HCT116 (cell line): ENCODE data around the gene LPAR6. TPM values are rescaled to one million over a fixed set of nuclear protein-coding genes. Genes with fewer than 3 reads are reported as not detected.
"Not testable (repeated sequence)": the region's sequence is repeated elsewhere in the genome, so short reads cannot be mapped to it uniquely, and the experiment has no call there.

Experiments
- ATAC-seq: fragments of 200-7000 bp; cut with Tn5 transposase; 2 replicates; pipeline ENCODE4 v1.9.1; 2020; ENCODE audit warnings: mild to moderate bottlenecking, moderate library complexity
- BruUV-seq: library from RNA; stranded (reverse); fragments of 400-500 nt; replicated peaks from 2 replicates; lab custom pipeline; 2021; lab: Mats Ljungman, UMichigan
- CTCF ChIA-PET: fragments of 300-600 bp; sonication (Branson Sonifier 250); formaldehyde crosslinking; loops from one replicate; lab custom pipeline; 2021; ENCODE audit warnings: antibody characterized with exemption; lab: Charles Lee
- POLR2A ChIA-PET: fragments of 300-600, 350-600 bp; sonication (Branson Sonifier 250); formaldehyde crosslinking; loops from one replicate; lab custom pipeline; 2021; ENCODE audit warnings: antibody characterized with exemption; lab: Charles Lee
- RAD21 ChIA-PET, 2 experiments: fragments of 300-600 bp; sonication (Branson Sonifier 250); formaldehyde crosslinking; loops; one replicate each; lab custom pipeline; 2023; ENCODE audit warnings: low total read pairs in 2 of 2; ENCODE audit not compliant: uncharacterized antibody in 2 of 2, unreplicated experiment in 2 of 2, low non-redundant PET in 1 of 2; lab: Charles Lee
- DNase-seq: peaks from one replicate; pipeline ENCODE4 v3.0.0-alpha.2; 2010; ENCODE audit warnings: low read depth, low spot score
- H2AFZ ChIP-seq: fragments of 200-600 bp; shearing (Covaris generic), sonication (generic); 2 replicates; pipeline ENCODE4 v1.6.1; 2017; ENCODE audit warnings: low read depth, mixed run types, mixed read lengths, antibody characterized with exemption, low read length; ENCODE audit not compliant: poor library complexity, severe bottlenecking
- H3K27ac ChIP-seq: 2 replicates; pipeline ENCODE4 v1.5.1; 2012; ENCODE audit warnings: low read depth, low read length
- H3K27me3 ChIP-seq: fragments of 200-600 bp; sonication (generic); 2 replicates; pipeline ENCODE4 v1.6.1; 2016; ENCODE audit warnings: mixed run types, low read length, mixed read lengths; ENCODE audit not compliant: insufficient read depth
- H3K36me3 ChIP-seq, 2 experiments: fragments of 200-500 bp in 1 of 2; fragments of 200-600 bp in 1 of 2; sonication (Bioruptor generic) in 1 of 2; sonication (generic) in 1 of 2; 2 replicates each; pipeline versions ENCODE4 v1.5.1 to v1.6.1; 2014 to 2016; ENCODE audit warnings: low read length in 2 of 2, inconsistent platforms in 1 of 2, mixed read lengths in 1 of 2, mixed run types in 1 of 2; ENCODE audit not compliant: insufficient read depth in 2 of 2, control insufficient read depth in 1 of 2
- H3K4me1 ChIP-seq, 2 experiments: fragments of 200-600 bp in 1 of 2; sonication (generic) in 1 of 2; 2 replicates each; pipeline versions ENCODE4 v1.5.1 to v1.6.1; 2012 to 2017; ENCODE audit warnings: low read length in 2 of 2, inconsistent platforms in 1 of 2, mild to moderate bottlenecking in 1 of 2, mixed read lengths in 1 of 2, mixed run types in 1 of 2, moderate library complexity in 1 of 2; ENCODE audit not compliant: insufficient read depth in 2 of 2, control insufficient read depth in 1 of 2
- H3K4me2 ChIP-seq: fragments of 200-600 bp; sonication (generic); 2 replicates; pipeline ENCODE4 v1.6.1; 2017; ENCODE audit warnings: mixed run types, low read length, mixed read lengths
- H3K4me3 ChIP-seq, 2 experiments: fragments of 200-600 bp in 1 of 2; sonication (generic) in 1 of 2; replicated peaks in 1 of 2; 2 replicates each; pipeline ENCODE4 v1.5.1; 2011 to 2016; ENCODE audit warnings: low read length in 2 of 2, control low read depth in 1 of 2, low read depth in 1 of 2, mild to moderate bottlenecking in 1 of 2, mixed read lengths in 1 of 2, mixed run types in 1 of 2
- H3K79me2 ChIP-seq: fragments of 200-600 bp; sonication (generic); 2 replicates; pipeline ENCODE4 v1.6.1; 2017; ENCODE audit warnings: mild to moderate bottlenecking, mixed run types, low read length, moderate library complexity, mixed read lengths; ENCODE audit not compliant: insufficient read depth
- H3K9ac ChIP-seq: fragments of 200-600 bp; sonication (generic); 2 replicates; pipeline ENCODE4 v1.6.1; 2016; ENCODE audit warnings: low read length, mixed read lengths
- H3K9me2 ChIP-seq: fragments of 200-600 bp; sonication (generic), shearing (Covaris generic); 2 replicates; pipeline ENCODE4 v1.6.1; 2017; ENCODE audit warnings: mixed run types, mild to moderate bottlenecking, moderate library complexity; ENCODE audit not compliant: insufficient read depth
- H3K9me3 ChIP-seq, 2 experiments: fragments of 200-500 bp in 1 of 2; fragments of 200-600 bp in 1 of 2; sonication (Bioruptor generic) in 1 of 2; sonication (generic) in 1 of 2; 2 replicates each; pipeline ENCODE4 v1.6.1; 2014 to 2017; ENCODE audit warnings: low read length in 2 of 2, mixed read lengths in 2 of 2, inconsistent platforms in 1 of 2, low read depth in 1 of 2, mild to moderate bottlenecking in 1 of 2, mixed run types in 1 of 2, moderate library complexity in 1 of 2; ENCODE audit not compliant: control insufficient read depth in 1 of 2, insufficient read depth in 1 of 2
- H4K20me1 ChIP-seq: fragments of 200-600 bp; sonication (generic), shearing (Covaris generic); 2 replicates; pipeline ENCODE4 v1.6.1; 2017; ENCODE audit warnings: mixed run types, mild to moderate bottlenecking, moderate library complexity; ENCODE audit not compliant: insufficient read depth
- ATF3 ChIP-seq: IDR thresholded peaks from 2 replicates; pipeline ENCODE4 v1.6.1; 2012
- CBX3 ChIP-seq: IDR thresholded peaks from 2 replicates; pipeline ENCODE4 v1.6.1; 2012; ENCODE audit warnings: low read depth
- CEBPB ChIP-seq: IDR thresholded peaks from 2 replicates; pipeline ENCODE4 v1.6.1; 2012; ENCODE audit warnings: low read depth
- CTCF ChIP-seq, 3 experiments: fragments of 200-600 bp in 1 of 3; sonication (generic) in 1 of 3; IDR thresholded peaks in 2 of 3; conservative IDR thresholded peaks in 1 of 3; 2 replicates each; pipeline ENCODE4 v1.5.1; 2012 to 2017; ENCODE audit warnings: low read depth in 2 of 3, low read length in 2 of 3, antibody characterized with exemption in 1 of 3, borderline replicate concordance in 1 of 3, control low read depth in 1 of 3, mild to moderate bottlenecking in 1 of 3, mixed read lengths in 1 of 3, mixed run types in 1 of 3, moderate library complexity in 1 of 3; ENCODE audit not compliant: insufficient read depth in 1 of 3
- EGR1 ChIP-seq: IDR thresholded peaks from 2 replicates; pipeline ENCODE4 v1.6.1; 2012; ENCODE audit warnings: low read depth
- ELF1 ChIP-seq: IDR thresholded peaks from 2 replicates; pipeline ENCODE4 v1.6.1; 2012; ENCODE audit warnings: low read depth, borderline replicate concordance
- EZH2 ChIP-seq: fragments of 200-600 bp; sonication (generic); IDR thresholded peaks from 2 replicates; pipeline ENCODE4 v1.6.1; 2017; ENCODE audit warnings: antibody characterized with exemption, mixed run types
- EZH2phosphoT487 ChIP-seq: fragments of 200-600 bp; IDR thresholded peaks from 2 replicates; pipeline ENCODE4 v1.6.1; 2018; ENCODE audit warnings: antibody characterized with exemption, borderline replicate concordance
- MAX ChIP-seq: IDR thresholded peaks from 2 replicates; pipeline ENCODE4 v1.6.1; 2012
- POLR2A ChIP-seq: IDR thresholded peaks from 2 replicates; pipeline ENCODE4 v1.7.0; 2011; ENCODE audit warnings: borderline replicate concordance; ENCODE audit not compliant: insufficient read depth, insufficient read length; ENCODE audit errors: extremely low read depth
- POLR2AphosphoS5 ChIP-seq: IDR thresholded peaks from 2 replicates; pipeline ENCODE4 v1.6.1; 2011; ENCODE audit warnings: mild to moderate bottlenecking, low read depth, low read length, moderate library complexity
- RAD21 ChIP-seq: IDR thresholded peaks from 2 replicates; pipeline ENCODE4 v1.6.1; 2012; ENCODE audit warnings: low read depth, mild to moderate bottlenecking
- SIN3A ChIP-seq: IDR thresholded peaks from 2 replicates; pipeline ENCODE4 v1.6.1; 2012; ENCODE audit warnings: low read depth
- SP1 ChIP-seq: IDR thresholded peaks from 2 replicates; pipeline ENCODE4 v1.6.1; 2012; ENCODE audit warnings: low read depth
- SRF ChIP-seq: IDR thresholded peaks from 2 replicates; pipeline ENCODE4 v1.6.1; 2012; ENCODE audit warnings: low read depth
- TCF7L2 ChIP-seq: IDR thresholded peaks from 2 replicates; pipeline ENCODE4 v1.7.0; 2011; ENCODE audit warnings: borderline replicate concordance, inconsistent platforms; ENCODE audit not compliant: insufficient read depth, insufficient read length; ENCODE audit errors: extremely low read depth
- ZBTB33 ChIP-seq: IDR thresholded peaks from 2 replicates; pipeline ENCODE4 v1.6.1; 2011; ENCODE audit warnings: mild to moderate bottlenecking, low read length, moderate library complexity; ENCODE audit not compliant: insufficient replicate concordance; ENCODE audit errors: extremely low read depth
- ZFX ChIP-seq: fragments of 450-650 bp; IDR thresholded peaks from 2 replicates; pipeline ENCODE4 v1.6.1; 2017
- ZNF274 ChIP-seq: fragments of 200-500 bp; sonication (Bioruptor generic); IDR thresholded peaks from 2 replicates; pipeline ENCODE4 v1.6.1; 2014; ENCODE audit warnings: mild to moderate bottlenecking, low read depth, low read length, inconsistent platforms
- intact Hi-C: fragments of 100-400 bp; cut with micrococcal nuclease; formaldehyde crosslinking; loops from 2 replicates; pipeline ENCODE4 v1.10.0; 2022
- total RNA-seq: library from RNA; stranded (reverse); gene quantifications from one replicate; pipeline ENCODE4 v1.2.1, GENCODE V29; 2021; ENCODE audit not compliant: unreplicated experiment

Gene LPAR6
- total RNA-seq, 1 experiment from 2014 or later, result 0.12 TPM

DNA sequence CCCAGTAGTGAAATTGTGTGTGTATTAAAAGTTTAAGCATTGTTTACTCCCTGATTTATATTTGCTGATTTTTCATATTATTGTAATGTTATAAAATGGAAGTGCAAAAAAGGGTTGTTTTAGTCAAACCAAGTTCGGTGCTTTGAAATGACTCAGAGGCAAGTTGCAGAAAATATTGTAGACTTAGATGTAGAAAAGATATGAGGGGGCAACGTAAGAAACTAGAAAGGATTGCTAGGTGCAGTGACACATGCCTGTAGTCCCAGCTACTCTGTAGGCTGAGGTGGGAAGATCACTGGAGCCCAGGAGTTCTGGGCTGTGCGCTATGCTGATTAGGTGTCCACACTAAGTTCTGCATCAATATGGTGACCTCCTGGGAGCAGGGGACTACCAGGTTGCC lies 16.1 kb upstream of the LPAR6 start:
- no peak for DNase-seq
- Histone ChIP-seq H2AFZ (no peak overlapping the region), H3K4me2 (no peak overlapping the region), H3K27me3 (no peaks in the 10 kb centered on the region)
- TF ChIP-seq ZBTB33 (no peak), EGR1 (no peak), POLR2AphosphoS5 (no peak), ATF3 (no peak), ZFX (no peak), CEBPB (no peak), RAD21 (no peak), EZH2phosphoT487 (no peak), EZH2 (no peak), SP1 (no peak), POLR2A (no peak), SRF (no peak), ELF1 (no peak), CBX3 (no peak), SIN3A (no peak), MAX (no peak), CTCF (IDR thresholded peaks at IDR 0.05 in 2 of 3, conservative IDR thresholded peaks at IDR 0.05 in 1 of 3; ENCODE audit: borderline replicate concordance in 1 of 3, insufficient read depth in 1 of 3, low read depth in 2 of 3, low read length in 2 of 3) (no peak), TCF7L2 (no peak), ZNF274 (no peak)
- TF ChIP-seq, all 23 proteins: peak for 0
- ChIA-PET POLR2A (no interaction called here), RAD21 (no interaction called here), CTCF (no interaction called here)
- no peak for ATAC-seq
- H3K9me2 ChIP-seq, result no peaks in the 10 kb centered on the region
- H3K4me3 ChIP-seq, result no peak overlapping the region
- no peaks in the 10 kb centered on the region for H3K36me3 ChIP-seq
- H3K4me1 ChIP-seq, result 0 out of 4 replicates have a peak, but pooled peaks cover 0 to 3% of the 10 kb centered on the region in 2 experiments
- no TSS peak for BruUV-seq
- H3K9me3 ChIP-seq, result no peaks in the 10 kb centered on the region
- no peaks in the 10 kb centered on the region for H3K79me2 ChIP-seq
- intact Hi-C loops, result no loop called here
- no peaks in the 10 kb centered on the region for H4K20me1 ChIP-seq
- H3K27ac ChIP-seq, result no peak overlapping the region
- H3K9ac ChIP-seq, result no peak overlapping the region

DNA sequence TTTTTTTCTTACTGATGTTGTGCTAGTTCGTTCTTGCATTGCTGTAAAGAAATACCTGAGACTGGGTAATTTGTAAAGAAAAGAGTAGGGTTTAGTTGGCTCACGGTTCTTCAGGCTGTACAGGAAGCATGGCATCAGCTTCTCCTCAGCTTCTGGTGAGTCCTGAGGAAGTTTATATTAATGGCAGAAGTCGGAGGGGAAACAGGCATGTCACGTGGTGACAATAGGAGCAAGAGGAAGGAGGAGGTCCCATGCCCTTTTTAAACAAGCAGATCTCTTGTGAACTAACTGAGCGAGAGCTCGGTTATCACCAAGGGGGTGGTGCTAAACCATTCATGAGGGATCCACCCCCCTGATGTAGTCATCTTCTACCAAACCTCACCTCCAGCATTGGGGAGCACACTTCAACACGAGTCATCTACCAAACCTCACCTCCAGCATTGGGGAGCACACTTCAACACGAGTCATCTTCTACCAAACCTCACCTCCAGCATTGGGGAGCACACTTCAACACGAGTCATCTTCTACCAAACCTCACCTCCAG lies 13.9 kb upstream of the LPAR6 start:
- BruUV-seq, CTCF ChIA-PET: not testable (repeated sequence)

More for the DNA sequence above, 13.9 kb upstream of the LPAR6 start:
- H3K4me2 ChIP-seq, ATAC-seq, H3K27me3 ChIP-seq, H3K9me2 ChIP-seq, H3K4me1 ChIP-seq, H3K9me3 ChIP-seq, H3K4me3 ChIP-seq, H2AFZ ChIP-seq, H3K36me3 ChIP-seq, RAD21 ChIA-PET, H3K9ac ChIP-seq, DNase-seq, H4K20me1 ChIP-seq, intact Hi-C loops, H3K27ac ChIP-seq, POLR2A ChIA-PET, H3K79me2 ChIP-seq: not testable (repeated sequence)
